HG03045 (cell line): ENCODE results near the gene HEATR3.
"Not testable (repeated sequence)": the region's sequence is repeated elsewhere in the genome, so short reads cannot be mapped to it uniquely, and the experiment has no call there.

Experiments used
- ATAC-seq: cut with Tn5 transposase; IDR thresholded peaks from one replicate; pipeline ENCODE4 v1.9.1; 2021; ENCODE audit warnings: mild to moderate bottlenecking, moderate library complexity; ENCODE audit not compliant: unreplicated experiment

The HEATR3 gene

GRCh38 chr16:50093607-50094539 is 28.1 kb downstream of the HEATR3 start:
- ATAC-seq: no peak

GRCh38 chr16:50096791-50097190 is 31.0 kb downstream of the HEATR3 start:
- ATAC-seq: no peak

- no peak for ATAC-seq
These were observed 34.3 kb downstream of the HEATR3 start for GRCh38 chr16:50099957-50100648.

GRCh38 chr16:50102051-50102746 is 36.4 kb downstream of the HEATR3 start:
- ATAC-seq: no peak

- no peak for ATAC-seq
These were observed 38.0 kb downstream of the HEATR3 start for GRCh38 chr16:50103764-50104163.

GRCh38 chr16:50114357-50115129 is 48.8 kb downstream of the HEATR3 start:
- no peak for ATAC-seq

- ATAC-seq: no peak
These were observed 54.9 kb downstream of the HEATR3 start for GRCh38 chr16:50120711-50121110.

- peak; percentile 57 for ATAC-seq
These were observed 55.5 kb downstream of the HEATR3 start for GRCh38 chr16:50121278-50121677.

GRCh38 chr16:50121721-50122445 is 56.1 kb downstream of the HEATR3 start:
- ATAC-seq: peak; percentile 67

- no peak for ATAC-seq
These were observed 57.6 kb downstream of the HEATR3 start for GRCh38 chr16:50123417-50123816.

GRCh38 chr16:50124769-50125168 is 59.0 kb downstream of the HEATR3 start:
- ATAC-seq: no peak

- no peak for ATAC-seq
These were observed 60.4 kb downstream of the HEATR3 start for GRCh38 chr16:50126183-50126582.

- ATAC-seq: not testable (repeated sequence)
These were observed 66.8 kb downstream of the HEATR3 start for GRCh38 chr16:50132571-50132970.

GRCh38 chr16:50133214-50133613 is 67.4 kb downstream of the HEATR3 start:
- no peak for ATAC-seq

- ATAC-seq: no peak
These were observed 70.6 kb downstream of the HEATR3 start for GRCh38 chr16:50136399-50136798.

GRCh38 chr16:50137268-50137667 is 71.5 kb downstream of the HEATR3 start:
- no peak for ATAC-seq

- ATAC-seq: no peak
These were observed 73.8 kb downstream of the HEATR3 start for GRCh38 chr16:50139580-50139979.

GRCh38 chr16:50144211-50144610 is 78.4 kb downstream of the HEATR3 start:
- ATAC-seq: no peak

GRCh38 chr16:50146479-50147435 is 81.0 kb downstream of the HEATR3 start:
- ATAC-seq: no peak
